Esophagus muscularis mucosa (tissue), 4 donors: ENCODE data around the gene GCN1. TPM values are rescaled to one million over a fixed set of nuclear protein-coding genes. Genes with fewer than 3 reads are reported as not detected.
A peak's percentile ranks its signal among the peaks of the same experiment; 100 is the strongest.
"Not testable (repeated sequence)": the region's sequence is repeated elsewhere in the genome, so short reads cannot be mapped to it uniquely, and the experiment has no call there.

Experiments used
- DNase-seq: peaks from one replicate; pipeline ENCODE4 v3.0.0-alpha.2; 2017; ENCODE audit errors: extremely low spot score
- H3K27ac ChIP-seq, 4 donors: fragments of 200-600 bp; sonication (generic); replicated peaks in 1 of 4; 1 replicate in 3 of 4; 2 replicates in 1 of 4; pipeline ENCODE4 v1.5.1; 2016 to 2019; ENCODE audit warnings: mild to moderate bottlenecking in 1 of 4
- H3K27me3 ChIP-seq, 4 donors: fragments of 200-600 bp; sonication (generic); one replicate each; pipeline versions ENCODE4 v1.5.1 to v1.6.0; 2016 to 2019
- H3K36me3 ChIP-seq, 4 donors: fragments of 200-600 bp; sonication (generic); one replicate each; pipeline ENCODE4 v1.5.1; 2016 to 2019
- H3K4me1 ChIP-seq, 4 donors: fragments of 200-600 bp; sonication (generic); one replicate each; pipeline ENCODE4 v1.5.1; 2016 to 2019
- H3K4me3 ChIP-seq, 4 donors: fragments of 200-600 bp; sonication (generic); 1 replicate in 2 of 4; 2 replicates in 2 of 4; pipeline ENCODE4 v1.5.1; 2016 to 2019; ENCODE audit warnings: mild to moderate bottlenecking in 4 of 4, moderate library complexity in 1 of 4
- H3K9me3 ChIP-seq, 4 donors: fragments of 200-600 bp; sonication (generic); 1 replicate in 3 of 4; 2 replicates in 1 of 4; pipeline ENCODE4 v1.5.1; 2016 to 2019
- EP300 ChIP-seq: sonication (generic); formaldehyde crosslinking; IDR thresholded peaks from one replicate; pipeline ENCODE4 v1.6.1; 2017; ENCODE audit warnings: antibody characterized with exemption
- POLR2A ChIP-seq: fragments of 450-650 bp; IDR thresholded peaks from one replicate; pipeline ENCODE4 v1.6.1; 2017; ENCODE audit warnings: antibody characterized with exemption, moderate library complexity, mild to moderate bottlenecking, low read depth
- POLR2AphosphoS5 ChIP-seq, 2 donors: sonication (generic); formaldehyde crosslinking; IDR thresholded peaks; one replicate each; pipeline ENCODE4 v1.6.1; 2017; ENCODE audit warnings: antibody characterized with exemption in 2 of 2
- WGBS: methylation state at CpG from one replicate; pipeline ENCODE4 v1.1.5; 2018; 5-methylcytosine and 5-hydroxymethylcytosine counted together
- intact Hi-C: fragments of 100-400 bp; cut with DNase I; formaldehyde crosslinking; loops from one replicate; pipeline ENCODE4 v1.15.1; 2023
- total RNA-seq, 4 donors: library from RNA; depleted of rRNA; stranded (reverse); fragments of >200 nt; gene quantifications; one replicate each; pipeline versions ENCODE4 v1.1.0 to v1.2.1, GENCODE V29; 2016
- TF ChIP-seq, protein P1 (sequence below), 3 experiments: fragments of 200-600 bp in 2 of 3; fragments of 450-650 bp in 1 of 3; sonication (generic) in 2 of 3; IDR thresholded peaks; one replicate each; pipeline ENCODE4 v1.5.1; 2017 to 2019; ENCODE audit warnings: antibody characterized with exemption in 3 of 3, mild to moderate bottlenecking in 2 of 3, moderate library complexity in 1 of 3

GCN1 gene
- total RNA-seq, 4 donors from 2014 or later = 38.6 to 94.6 (median 49.3) TPM

DNA sequence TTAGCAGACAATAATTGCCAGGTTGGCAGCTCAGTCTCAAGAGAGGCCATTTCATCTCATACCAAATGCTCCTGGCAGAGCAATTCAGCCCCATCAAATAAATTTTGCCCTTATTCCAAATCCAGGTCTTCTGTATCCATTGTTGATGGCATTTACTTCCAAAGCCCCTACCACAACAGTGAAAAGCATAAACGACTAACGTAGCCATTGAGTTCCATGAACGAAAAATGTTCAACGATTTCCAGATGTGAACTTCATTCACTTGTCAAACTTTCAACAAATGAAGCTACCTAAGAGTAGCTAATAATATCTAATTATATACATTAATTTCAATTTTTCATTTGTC, 3.0 kb upstream of the GCN1 start:
- Histone ChIP-seq H3K4me3 (no peak overlapping the region), H3K27me3 (no peaks in the 10 kb centered on the region), H3K9me3 (no peaks in the 10 kb centered on the region), H3K36me3 (peaks cover 26 to 44% (median 37%) of the 10 kb centered on the region in 4 donors), H3K4me1 (peaks cover 33 to 81% (median 68%) of the 10 kb centered on the region in 4 donors), H3K27ac (no peak overlapping the region)
- intact Hi-C loops = no loop called here
- WGBS = 69% methylated on average over 4 of the region's 4 CpGs
- TF ChIP-seq EP300 = no peak
- TF ChIP-seq, protein P1, sequence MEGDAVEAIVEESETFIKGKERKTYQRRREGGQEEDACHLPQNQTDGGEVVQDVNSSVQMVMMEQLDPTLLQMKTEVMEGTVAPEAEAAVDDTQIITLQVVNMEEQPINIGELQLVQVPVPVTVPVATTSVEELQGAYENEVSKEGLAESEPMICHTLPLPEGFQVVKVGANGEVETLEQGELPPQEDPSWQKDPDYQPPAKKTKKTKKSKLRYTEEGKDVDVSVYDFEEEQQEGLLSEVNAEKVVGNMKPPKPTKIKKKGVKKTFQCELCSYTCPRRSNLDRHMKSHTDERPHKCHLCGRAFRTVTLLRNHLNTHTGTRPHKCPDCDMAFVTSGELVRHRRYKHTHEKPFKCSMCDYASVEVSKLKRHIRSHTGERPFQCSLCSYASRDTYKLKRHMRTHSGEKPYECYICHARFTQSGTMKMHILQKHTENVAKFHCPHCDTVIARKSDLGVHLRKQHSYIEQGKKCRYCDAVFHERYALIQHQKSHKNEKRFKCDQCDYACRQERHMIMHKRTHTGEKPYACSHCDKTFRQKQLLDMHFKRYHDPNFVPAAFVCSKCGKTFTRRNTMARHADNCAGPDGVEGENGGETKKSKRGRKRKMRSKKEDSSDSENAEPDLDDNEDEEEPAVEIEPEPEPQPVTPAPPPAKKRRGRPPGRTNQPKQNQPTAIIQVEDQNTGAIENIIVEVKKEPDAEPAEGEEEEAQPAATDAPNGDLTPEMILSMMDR (IDR thresholded peaks at IDR 0.05) = no peak
- no peak for TF ChIP-seq POLR2A
- no peak for TF ChIP-seq POLR2AphosphoS5 (IDR thresholded peaks at IDR 0.05)
- DNase-seq = no peak

DNA sequence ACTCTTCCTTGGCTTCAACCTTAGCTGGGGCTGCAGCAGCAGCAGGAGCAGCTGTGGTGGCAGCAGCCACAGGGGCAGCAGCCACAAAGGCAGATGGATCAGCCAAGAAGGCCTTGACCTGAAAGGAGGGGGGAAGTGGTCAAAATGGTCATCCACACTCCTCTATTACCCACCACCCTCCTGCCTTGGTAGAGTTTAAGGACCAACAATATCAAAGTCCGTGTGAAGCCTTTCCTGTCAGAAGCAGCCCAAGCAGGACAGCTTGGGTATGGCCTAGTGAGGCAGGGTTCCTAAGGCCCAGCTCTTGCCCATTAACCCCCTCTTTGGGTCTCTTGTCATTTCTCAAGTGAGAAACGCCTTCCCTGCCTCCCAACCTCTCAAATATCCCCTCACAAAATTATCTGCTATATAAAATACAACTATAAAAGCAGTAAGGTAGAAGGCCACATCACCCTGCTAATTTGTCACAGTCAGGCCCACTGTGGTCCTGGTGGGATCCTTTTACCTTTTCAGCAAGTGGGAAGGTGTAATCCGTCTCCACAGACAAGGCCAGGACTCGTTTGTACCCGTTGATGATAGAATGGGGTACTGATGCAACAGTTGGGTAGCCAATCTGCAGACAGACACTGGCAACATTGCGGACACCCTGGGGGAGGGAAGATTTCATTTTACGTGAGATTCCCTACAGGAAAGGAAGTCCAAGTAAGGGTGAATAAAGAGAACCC, 2.5 kb upstream of the GCN1 start:
- Histone ChIP-seq H3K27ac (peak overlapping the region in 1 of 4 donors; percentile 38), H3K4me1 (peaks cover 33 to 84% (median 69%) of the 10 kb centered on the region in 4 donors), H3K36me3 (peaks cover 26 to 44% (median 37%) of the 10 kb centered on the region in 4 donors)
- H3K9me3 ChIP-seq, H3K4me3 ChIP-seq, DNase-seq, H3K27me3 ChIP-seq, intact Hi-C loops: not testable (repeated sequence)
- 69% methylated on average over 7 of the region's 7 CpGs for WGBS

DNA sequence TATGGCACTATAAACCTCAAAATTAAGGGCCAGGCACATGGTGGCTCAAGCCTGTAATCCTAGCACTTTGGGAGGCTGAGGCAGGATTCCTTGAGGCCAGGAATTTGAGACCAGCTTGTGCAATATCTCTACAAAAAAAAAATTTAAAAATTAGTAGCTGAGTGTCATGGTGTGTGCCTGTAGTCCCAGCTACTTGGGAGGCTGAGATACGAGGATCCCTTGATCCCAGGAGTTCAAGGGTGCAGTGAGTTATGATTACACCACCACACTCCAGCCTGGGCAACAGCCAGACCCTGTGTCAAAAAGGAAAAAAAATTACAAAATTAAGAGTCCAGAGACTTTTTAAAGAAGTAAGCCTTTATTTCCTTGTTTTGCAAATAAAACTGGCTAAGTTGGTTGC, 1.8 kb upstream of the GCN1 start:
- peak overlapping the region in 1 of 4 donors; percentile 86 for H3K27ac ChIP-seq
- intact Hi-C loops = no loop called here
- WGBS = 57% methylated on average over 1 of the region's 1 CpG
- H3K4me3 ChIP-seq = no peak overlapping the region
- no peaks in the 10 kb centered on the region for H3K9me3 ChIP-seq
- no peak for DNase-seq
- peaks cover 26 to 45% (median 38%) of the 10 kb centered on the region in 4 donors for H3K36me3 ChIP-seq
- H3K4me1 ChIP-seq = peaks cover 33 to 85% (median 65%) of the 10 kb centered on the region in 4 donors
- TF ChIP-seq POLR2AphosphoS5 (IDR thresholded peaks at IDR 0.05) (no peak), POLR2A (no peak), EP300 (no peak)
- TF ChIP-seq, protein P1 (IDR thresholded peaks at IDR 0.05) = no peak
- no peaks in the 10 kb centered on the region for H3K27me3 ChIP-seq

DNA sequence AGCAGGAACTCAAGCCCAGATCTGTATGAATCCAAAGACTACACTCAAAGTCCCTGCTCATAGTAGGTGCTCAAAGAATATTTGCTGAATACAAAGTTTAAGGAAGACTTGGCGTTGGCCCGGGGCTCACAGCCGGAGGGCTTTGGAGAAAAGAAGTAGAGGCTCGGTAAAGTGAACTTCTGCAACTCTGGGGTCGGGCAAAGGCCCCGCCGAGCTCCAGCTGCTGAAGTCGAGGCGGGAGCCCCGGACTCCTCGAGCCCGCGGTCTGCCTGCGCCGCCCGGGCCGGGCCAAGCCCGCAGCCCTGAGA, 335 bp downstream of the GCN1 start:
- WGBS = 0% methylated on average over 2 of the region's 18 CpGs
- peaks cover 33 to 61% (median 48%) of the 10 kb centered on the region in 4 donors for H3K36me3 ChIP-seq
- H3K4me3 ChIP-seq = peak overlapping the region; percentile 75 to 97 (median 88)
- H3K27ac ChIP-seq = peak overlapping the region; percentile 81 to 86 (median 84)
- TF ChIP-seq EP300 = no peak
- DNase-seq = no peak
- H3K9me3 ChIP-seq = no peaks in the 10 kb centered on the region
- H3K27me3 ChIP-seq = no peaks in the 10 kb centered on the region
- peaks cover 20 to 75% (median 53%) of the 10 kb centered on the region in 4 donors for H3K4me1 ChIP-seq
- intact Hi-C loops = no loop called here

DNA sequence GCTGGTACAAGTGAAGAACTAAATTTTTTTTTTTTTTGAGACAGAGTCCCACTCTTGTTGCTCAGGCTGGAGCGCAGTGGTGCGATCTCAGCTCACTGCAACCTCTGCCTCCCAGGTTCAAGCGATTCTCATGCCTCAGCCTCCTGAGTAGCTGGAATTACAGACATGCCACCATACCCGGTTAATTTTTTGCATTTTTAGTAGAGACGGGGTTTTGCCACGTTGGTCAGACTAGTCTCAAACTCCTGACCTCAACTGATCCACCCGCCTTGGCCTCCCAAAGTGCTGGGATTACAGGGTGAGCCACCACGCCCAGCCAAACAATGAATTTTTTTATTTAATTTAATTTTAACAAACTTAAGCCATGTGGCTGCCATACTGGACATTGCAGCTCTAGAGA, 1.2 kb downstream of the GCN1 start:
- H3K27me3 ChIP-seq, H3K9me3 ChIP-seq, DNase-seq, intact Hi-C loops, H3K27ac ChIP-seq: not testable (repeated sequence)
- H3K4me1 ChIP-seq = peaks cover 15 to 66% (median 44%) of the 10 kb centered on the region in 4 donors
- 84% methylated on average over 8 of the region's 8 CpGs for whole genome bisulfite sequencing
- peak overlapping the region in 2 of 4 donors; percentile 86 to 97 for H3K4me3 ChIP-seq
- peaks cover 33 to 61% (median 48%) of the 10 kb centered on the region in 4 donors for H3K36me3 ChIP-seq

DNA sequence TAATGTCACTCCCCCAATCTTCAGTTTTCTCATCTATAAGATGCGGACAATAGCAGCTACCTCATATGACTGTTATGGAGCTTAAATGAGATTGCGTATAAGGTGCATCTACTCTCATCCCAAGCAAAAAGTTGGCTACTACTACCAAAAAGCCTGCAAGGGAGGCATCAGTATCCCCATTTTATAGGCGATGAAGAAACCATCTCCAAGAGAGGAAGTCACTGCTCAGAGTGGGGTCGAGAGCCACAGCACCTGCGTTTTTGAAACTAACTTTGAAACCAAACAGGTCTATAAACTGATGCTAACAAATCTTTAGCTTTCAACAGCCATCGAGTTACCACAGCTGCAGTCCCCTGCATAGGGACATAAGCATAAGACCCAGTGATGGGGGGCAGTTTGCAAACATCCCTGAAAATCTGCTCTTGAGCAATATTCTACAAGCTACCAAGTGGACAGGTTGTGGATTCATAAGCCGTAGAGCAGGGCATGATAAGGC, 3.5 kb downstream of the GCN1 start:
- Histone ChIP-seq H3K27me3 (no peaks in the 10 kb centered on the region), H3K36me3 (peaks cover 37 to 61% (median 48%) of the 10 kb centered on the region in 4 donors), H3K4me3 (no peak overlapping the region), H3K4me1 (peaks cover 15 to 45% (median 34%) of the 10 kb centered on the region in 4 donors), H3K27ac (no peak overlapping the region), H3K9me3 (no peaks in the 10 kb centered on the region)
- 89% methylated on average over 7 of the region's 7 CpGs for WGBS
- intact Hi-C loops = no loop called here
- no peak for DNase-seq
- no peak for TF ChIP-seq EP300
- no peak for TF ChIP-seq POLR2A
- no peak for TF ChIP-seq POLR2AphosphoS5 (IDR thresholded peaks at IDR 0.05)

DNA sequence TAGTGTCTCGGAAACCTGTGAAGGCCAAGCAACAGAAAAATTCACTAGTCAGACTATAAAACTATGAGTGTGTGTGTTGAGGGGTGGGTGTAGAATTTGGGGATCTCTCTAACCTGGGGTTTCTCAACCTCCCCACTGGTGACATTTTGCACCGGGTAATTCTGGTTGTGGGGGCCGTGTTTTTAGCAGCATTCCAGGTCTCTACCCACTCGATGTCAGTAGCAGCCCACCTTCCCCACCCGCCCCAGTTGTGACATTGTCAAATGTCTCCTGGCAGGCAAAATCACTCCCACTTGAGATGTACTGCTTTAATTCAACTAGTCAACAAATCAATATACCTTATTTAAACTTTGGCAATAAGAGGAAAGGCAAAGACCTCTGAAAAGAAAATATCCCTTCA, 4.1 kb downstream of the GCN1 start:
- H3K36me3 ChIP-seq = peaks cover 43 to 64% (median 52%) of the 10 kb centered on the region in 4 donors

More for the DNA sequence above, 4.1 kb downstream of the GCN1 start:
- Histone ChIP-seq H3K27ac (no peak overlapping the region), H3K9me3 (no peaks in the 10 kb centered on the region), H3K4me3 (no peak overlapping the region), H3K27me3 (no peaks in the 10 kb centered on the region), H3K4me1 (peaks cover 15 to 39% (median 29%) of the 10 kb centered on the region in 4 donors)
- TF ChIP-seq POLR2AphosphoS5 (IDR thresholded peaks at IDR 0.05) = no peak
- TF ChIP-seq, protein P1 (IDR thresholded peaks at IDR 0.05) = no peak
- TF ChIP-seq EP300 = no peak
- TF ChIP-seq POLR2A = no peak
- intact Hi-C loops = no loop called here
- 90% methylated on average over 5 of the region's 5 CpGs for WGBS
- DNase-seq = no peak
